ENCODE results near the gene SMURF1.

GRCh38 chr7:99112097-99112496 is 31.8 kb downstream of the SMURF1 start:
- no peak for TF ChIP-seq CTCF (conservative IDR thresholded peaks at IDR 0.05 in 1 of 2, IDR thresholded peaks at IDR 0.05 in 1 of 2; ENCODE audit: extremely low read depth in 1 of 2, insufficient read depth in 1 of 2, low read depth in 1 of 2, low read length in 2 of 2)
- no peak for TF ChIP-seq EZH2 (IDR thresholded peaks at IDR 0.05; ENCODE audit: borderline replicate concordance, low read length)

Data from mammary epithelial cell (primary cell).